Spleen (tissue), 11 donors: Measurements from ENCODE around the gene KDM4B. TPM values are rescaled to one million over a fixed set of nuclear protein-coding genes. Genes with fewer than 3 reads are reported as not detected.

ENCODE experiments used
- DNase-seq: peaks from one replicate; pipeline ENCODE4 v3.0.0-alpha.2; 2020
- H3K27ac ChIP-seq, 8 donors: fragments of 200-600 bp; sonication (generic) in 7 of 8; 1 replicate in 4 of 8; 2 replicates in 4 of 8; pipeline versions ENCODE4 v1.5.0 to v1.8.0; 2016 to 2021; ENCODE audit warnings: inconsistent platforms in 4 of 8, mild to moderate bottlenecking in 4 of 8, moderate library complexity in 1 of 8
- H3K27me3 ChIP-seq, 7 donors: fragments of 200-600 bp; sonication (generic) in 6 of 7; replicated peaks in 1 of 7; 1 replicate in 4 of 7; 2 replicates in 3 of 7; pipeline versions ENCODE4 v1.5.0 to v1.8.0; 2016 to 2021; ENCODE audit warnings: inconsistent platforms in 3 of 7, mild to moderate bottlenecking in 1 of 7
- H3K36me3 ChIP-seq, 6 donors: fragments of 200-600 bp; sonication (generic) in 5 of 6; 1 replicate in 4 of 6; 2 replicates in 2 of 6; pipeline versions ENCODE4 v1.5.0 to v1.8.0; 2016 to 2021; ENCODE audit warnings: inconsistent platforms in 2 of 6
- H3K4me1 ChIP-seq, 6 donors: fragments of 200-600 bp; sonication (generic) in 5 of 6; 1 replicate in 3 of 6; 2 replicates in 3 of 6; pipeline versions ENCODE4 v1.5.0 to v1.8.0; 2016 to 2021; ENCODE audit warnings: inconsistent platforms in 3 of 6
- H3K4me3 ChIP-seq, 8 donors: fragments of 200-600 bp; sonication (generic) in 7 of 8; 1 replicate in 4 of 8; 2 replicates in 4 of 8; pipeline versions ENCODE4 v1.5.0 to v1.8.0; 2016 to 2021; ENCODE audit warnings: inconsistent platforms in 4 of 8, mild to moderate bottlenecking in 4 of 8, moderate library complexity in 2 of 8
- H3K9me3 ChIP-seq, 8 donors: fragments of 200-600 bp; sonication (generic) in 7 of 8; 1 replicate in 4 of 8; 2 replicates in 4 of 8; pipeline versions ENCODE4 v1.5.0 to v1.8.0; 2016 to 2021; ENCODE audit warnings: inconsistent platforms in 4 of 8
- CTCF ChIP-seq, 11 experiments: fragments of 200-600 bp in 7 of 11; fragments of 450-650 bp in 4 of 11; sonication (generic) in 4 of 11; IDR thresholded peaks in 8 of 11; conservative IDR thresholded peaks in 3 of 11; 1 replicate in 7 of 11; 2 replicates in 4 of 11; pipeline versions ENCODE4 v1.4.0 to v1.8.0; 2016 to 2021; ENCODE audit warnings: antibody characterized with exemption in 11 of 11, inconsistent platforms in 4 of 11, mild to moderate bottlenecking in 1 of 11
- POLR2A ChIP-seq, 3 donors: fragments of 450-650 bp; IDR thresholded peaks; one replicate each; pipeline ENCODE4 v1.5.1; 2017; ENCODE audit warnings: antibody characterized with exemption in 3 of 3, mild to moderate bottlenecking in 1 of 3
- POLR2AphosphoS5 ChIP-seq, 3 donors: sonication (generic); formaldehyde crosslinking; IDR thresholded peaks; one replicate each; pipeline ENCODE4 v1.5.1; 2017; ENCODE audit warnings: antibody characterized with exemption in 3 of 3
- WGBS, 5 donors: extraction: QIAGEN DNeasy Blood & Tissue Kit in 3 of 5; methylation state at CpG; one replicate each; pipeline versions ENCODE4 v1.1.5 to v1.1.7; 2013 to 2018; 5-methylcytosine and 5-hydroxymethylcytosine counted together
- intact Hi-C: fragments of 100-400 bp; cut with DNase I; formaldehyde crosslinking; loops from one replicate; pipeline ENCODE4 v1.15.0; 2023; ENCODE audit warnings: low total_unique reads
- polyA plus RNA-seq, 3 donors: library from polyadenylated mRNA; stranded (reverse); fragments of 200-250 nt; gene quantifications; one replicate each; pipeline ENCODE4 v1.2.1, GENCODE V29; 2013
- total RNA-seq, 7 donors: library from RNA; depleted of rRNA in 3 of 7; stranded (reverse); fragments of >200 nt in 3 of 7; fragmentation: NEBNext Ultra II Directional in 4 of 7; extraction: Animal tissue kit (Norgen Biotek cat#: 25700) in 4 of 7; gene quantifications; one replicate each; pipeline versions ENCODE4 v1.1.0 to v1.2.1, GENCODE V29; 2016 to 2021
- donor health status: healthy with polysubstance abuse.
- donor health status: DM: no; HTN: no; CAD: no; lungs with moderate emphysema.
- donor health status: DM: no; HTN: no; CAD: no.
- donor health status: Bipolar disorder and iron deficiency.
- donor health status: healthy.
- donor health status: DM: no; HTN: no; CAD: no.
- donor health status: DM: yes; HTN: yes; CAD: no.

KDM4B gene
- total and polyA plus RNA-seq, 10 donors = 18.3 to 80.5 (median 52.4) TPM

- no peak for DNase-seq
- WGBS, 5 donors = 83 to 94% (median 91%) methylated on average over 5 to 8 of the region's 8 CpGs
- TF ChIP-seq CTCF (IDR thresholded peaks at IDR 0.05 in 8 of 11, conservative IDR thresholded peaks at IDR 0.05 in 3 of 11) = no peak
- peak in 1 of 3 donors; percentile 21 for TF ChIP-seq POLR2AphosphoS5 (IDR thresholded peaks at IDR 0.05)
- TF ChIP-seq POLR2A (IDR thresholded peaks at IDR 0.05) = no peak
- no peaks in the 10 kb centered on the region for H3K9me3 ChIP-seq
- H3K27ac ChIP-seq = no peak overlapping the region
- intact Hi-C loops = loop anchor here (10.0 kb wide), 1 partner anchor 52 kb away; no protein-coding TSS in a partner anchor
- peaks cover 0 to 88% (median 25%) of the 10 kb centered on the region in 6 donors for H3K36me3 ChIP-seq
- no peaks in the 10 kb centered on the region for H3K27me3 ChIP-seq
- H3K4me1 ChIP-seq = peaks cover 13 to 70% (median 41%) of the 10 kb centered on the region in 6 donors
- H3K4me3 ChIP-seq = no peak overlapping the region
Measured at GRCh38 chr19:5073153-5073844, 104.4 kb downstream of the KDM4B start.

- peak overlapping the region in 3 of 8 donors; percentile 43 to 72 (median 47) for H3K27ac ChIP-seq
- no peak for DNase-seq
- H3K9me3 ChIP-seq = no peaks in the 10 kb centered on the region
- intact Hi-C loops = loop anchor here (10.0 kb wide), 1 partner anchor 50 kb away; no protein-coding TSS in a partner anchor
- H3K4me1 ChIP-seq = peaks cover 13 to 76% (median 41%) of the 10 kb centered on the region in 6 donors
- no peak overlapping the region for H3K4me3 ChIP-seq
- H3K27me3 ChIP-seq = no peaks in the 10 kb centered on the region
- peaks cover 0 to 88% (median 35%) of the 10 kb centered on the region in 6 donors for H3K36me3 ChIP-seq
- TF ChIP-seq CTCF (IDR thresholded peaks at IDR 0.05 in 8 of 11, conservative IDR thresholded peaks at IDR 0.05 in 3 of 11) (no peak), POLR2A (IDR thresholded peaks at IDR 0.05) (no peak), POLR2AphosphoS5 (IDR thresholded peaks at IDR 0.05) (no peak)
- WGBS, 5 donors = 42 to 61% (median 45%) methylated on average over 18 to 20 of the region's 20 CpGs
Measured at GRCh38 chr19:5074407-5074806, 105.5 kb downstream of the KDM4B start.

GRCh38 chr19:5074830-5075394 is 106.0 kb downstream of the KDM4B start:
- WGBS, 5 donors = 53 to 70% (median 62%) methylated on average over 18 to 27 of the region's 27 CpGs
- Histone ChIP-seq H3K4me3 (no peak overlapping the region), H3K9me3 (no peaks in the 10 kb centered on the region), H3K27ac (peak overlapping the region in 3 of 8 donors; percentile 43 to 72 (median 47)), H3K36me3 (peaks cover 0 to 88% (median 40%) of the 10 kb centered on the region in 6 donors), H3K27me3 (no peaks in the 10 kb centered on the region), H3K4me1 (peaks cover 13 to 76% (median 41%) of the 10 kb centered on the region in 6 donors)
- intact Hi-C loops = loop anchor here (10.0 kb wide), 1 partner anchor 50 kb away; no protein-coding TSS in a partner anchor
- no peak for DNase-seq
- TF ChIP-seq POLR2AphosphoS5 (IDR thresholded peaks at IDR 0.05) (peak in 1 of 3 donors; percentile 30), POLR2A (IDR thresholded peaks at IDR 0.05) (no peak)

- H3K27me3 ChIP-seq = no peaks in the 10 kb centered on the region
- WGBS, 5 donors = 45 to 80% (median 50%) methylated on average over 8 to 13 of the region's 13 CpGs
- DNase-seq = no peak
- no peaks in the 10 kb centered on the region for H3K9me3 ChIP-seq
- H3K4me1 ChIP-seq = peaks cover 13 to 73% (median 40%) of the 10 kb centered on the region in 6 donors
- TF ChIP-seq POLR2AphosphoS5 (IDR thresholded peaks at IDR 0.05) (peak in 1 of 3 donors; percentile 63), POLR2A (IDR thresholded peaks at IDR 0.05) (no peak), CTCF (IDR thresholded peaks at IDR 0.05 in 8 of 11, conservative IDR thresholded peaks at IDR 0.05 in 3 of 11) (no peak)
- H3K36me3 ChIP-seq = peaks cover 0 to 88% (median 45%) of the 10 kb centered on the region in 6 donors
- no peak overlapping the region for H3K4me3 ChIP-seq
- H3K27ac ChIP-seq = peak overlapping the region in 4 of 8 donors; percentile 35 to 72 (median 45)
- intact Hi-C loops = loop anchor here (10.0 kb wide), 1 partner anchor 49 kb away; no protein-coding TSS in a partner anchor
Measured at GRCh38 chr19:5075597-5075996, 106.7 kb downstream of the KDM4B start.
